ENCODE data around the gene HOXD13.

HOXD13 gene

GRCh38 chr2:176091329-176092258, 927 bp upstream of the HOXD13 start:
- Histone ChIP-seq H3K36me3 (ENCODE audit: control insufficient read depth, insufficient read depth, low read length) (no peaks in the 10 kb centered on the region), H3K27me3 (replicated peaks; ENCODE audit: control insufficient read depth, insufficient read depth, low read length) (peaks cover 3% of the 10 kb centered on the region), H3K4me3 (replicated peaks; ENCODE audit: low read depth, low read length) (no peak overlapping the region)
- TF ChIP-seq CTCF (IDR thresholded peaks at IDR 0.05; ENCODE audit: insufficient read depth, low read length, poor library complexity, severe bottlenecking) = no peak
- no peak for DNase-seq (ENCODE audit: extremely low read depth, insufficient read length)

DNA sequence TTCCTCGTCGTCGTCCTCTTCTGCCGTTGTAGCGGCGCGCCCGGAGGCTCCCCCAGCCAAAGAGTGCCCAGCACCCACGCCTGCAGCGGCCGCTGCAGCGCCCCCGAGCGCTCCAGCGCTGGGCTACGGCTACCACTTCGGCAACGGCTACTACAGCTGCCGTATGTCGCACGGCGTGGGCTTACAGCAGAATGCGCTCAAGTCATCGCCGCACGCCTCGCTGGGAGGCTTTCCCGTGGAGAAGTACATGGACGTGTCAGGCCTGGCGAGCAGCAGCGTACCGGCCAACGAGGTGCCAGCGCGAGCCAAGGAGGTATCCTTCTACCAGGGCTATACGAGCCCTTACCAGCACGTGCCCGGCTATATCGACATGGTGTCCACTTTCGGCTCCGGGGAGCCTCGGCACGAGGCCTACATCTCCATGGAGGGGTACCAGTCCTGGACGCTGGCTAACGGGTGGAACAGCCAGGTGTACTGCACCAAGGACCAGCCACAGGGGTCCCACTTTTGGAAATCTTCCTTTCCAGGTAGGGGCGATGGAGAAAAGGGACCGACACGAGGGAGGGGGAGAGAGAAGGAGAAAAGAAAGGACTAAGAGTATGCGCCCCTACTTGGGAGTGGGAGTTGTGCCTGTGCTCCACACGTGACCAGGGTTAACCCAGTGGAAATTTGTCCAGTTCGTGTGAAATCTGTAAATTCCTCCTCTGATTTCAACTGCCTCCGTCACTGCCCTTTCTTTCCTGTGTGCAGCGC, 800 bp downstream of the HOXD13 start:
- TF ChIP-seq CTCF (IDR thresholded peaks at IDR 0.05; ENCODE audit: insufficient read depth, low read length, poor library complexity, severe bottlenecking) = no peak
- no peaks in the 10 kb centered on the region for H3K36me3 ChIP-seq (ENCODE audit: control insufficient read depth, insufficient read depth, low read length)
- H3K27me3 ChIP-seq (replicated peaks; ENCODE audit: control insufficient read depth, insufficient read depth, low read length) = peaks cover 1% of the 10 kb centered on the region; the same call in 1 of the 2 replicates
- no peak overlapping the region for H3K4me3 ChIP-seq (replicated peaks; ENCODE audit: low read depth, low read length)
- no peak for DNase-seq (ENCODE audit: extremely low read depth, insufficient read length)

DNA sequence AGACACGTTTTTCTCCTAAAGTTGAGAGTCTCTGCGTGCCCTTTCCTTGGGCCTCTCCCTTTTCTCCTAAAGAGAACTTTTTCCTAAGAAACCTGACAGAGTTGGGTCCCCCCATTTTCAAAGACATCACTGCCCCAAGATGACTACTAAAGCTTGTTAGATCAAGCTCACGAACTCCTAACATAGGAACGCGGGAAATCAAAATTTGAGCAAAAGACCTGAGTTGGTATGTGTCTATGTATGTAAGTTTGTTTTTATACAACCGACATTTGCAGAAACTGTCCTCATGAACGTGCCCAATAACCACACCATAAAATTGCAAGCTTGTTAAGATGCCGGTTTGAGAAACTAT, 1.4 kb downstream of the HOXD13 start:
- Histone ChIP-seq H3K36me3 (ENCODE audit: control insufficient read depth, insufficient read depth, low read length) (no peaks in the 10 kb centered on the region), H3K4me3 (replicated peaks; ENCODE audit: low read depth, low read length) (no peak overlapping the region), H3K27me3 (replicated peaks; ENCODE audit: control insufficient read depth, insufficient read depth, low read length) (peaks cover 1% of the 10 kb centered on the region; the same call in 1 of the 2 replicates)
- no peak for TF ChIP-seq CTCF (IDR thresholded peaks at IDR 0.05; ENCODE audit: insufficient read depth, low read length, poor library complexity, severe bottlenecking)
- no peak for DNase-seq (ENCODE audit: extremely low read depth, insufficient read length)

DNA sequence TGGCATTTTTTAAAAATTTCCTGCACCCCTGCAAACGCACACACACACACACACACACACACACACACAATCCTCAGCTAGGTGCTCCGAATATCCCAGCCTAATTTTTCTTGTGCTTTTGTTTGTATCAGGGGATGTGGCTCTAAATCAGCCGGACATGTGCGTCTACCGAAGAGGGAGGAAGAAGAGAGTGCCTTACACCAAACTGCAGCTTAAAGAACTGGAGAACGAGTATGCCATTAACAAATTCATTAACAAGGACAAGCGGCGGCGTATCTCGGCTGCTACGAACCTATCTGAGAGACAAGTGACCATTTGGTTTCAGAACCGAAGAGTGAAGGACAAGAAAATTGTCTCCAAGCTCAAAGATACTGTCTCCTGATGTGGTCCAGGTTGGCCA, 1.8 kb downstream of the HOXD13 start:
- DNase-seq (ENCODE audit: extremely low read depth, insufficient read length) = no peak
- Histone ChIP-seq H3K4me3 (replicated peaks; ENCODE audit: low read depth, low read length) (no peak overlapping the region), H3K27me3 (replicated peaks; ENCODE audit: control insufficient read depth, insufficient read depth, low read length) (peaks cover 1% of the 10 kb centered on the region; the same call in 1 of the 2 replicates), H3K36me3 (ENCODE audit: control insufficient read depth, insufficient read depth, low read length) (no peaks in the 10 kb centered on the region)
- no peak for TF ChIP-seq CTCF (IDR thresholded peaks at IDR 0.05; ENCODE audit: insufficient read depth, low read length, poor library complexity, severe bottlenecking)

DNA sequence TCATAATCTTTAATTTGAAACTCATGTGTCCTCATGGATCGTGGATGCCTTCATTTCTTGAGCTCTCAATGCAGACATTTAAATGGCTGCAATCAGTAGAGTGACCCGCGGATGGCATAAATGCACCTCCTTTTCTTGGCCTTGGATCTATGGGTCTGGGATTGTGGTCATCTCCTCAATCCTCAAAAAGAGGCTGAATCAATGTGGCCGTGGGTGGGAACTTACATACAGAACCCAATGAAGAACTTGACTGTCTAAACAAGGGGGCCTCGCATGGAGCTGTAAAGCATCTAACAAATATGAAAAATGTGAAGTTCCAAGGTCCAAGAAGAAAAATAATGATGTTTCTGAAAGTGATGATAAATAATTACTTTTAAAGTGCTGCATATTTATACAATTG, 2.9 kb downstream of the HOXD13 start:
- TF ChIP-seq CTCF (IDR thresholded peaks at IDR 0.05; ENCODE audit: insufficient read depth, low read length, poor library complexity, severe bottlenecking) = no peak
- no peak for DNase-seq (ENCODE audit: extremely low read depth, insufficient read length)
- Histone ChIP-seq H3K36me3 (ENCODE audit: control insufficient read depth, insufficient read depth, low read length) (no peaks in the 10 kb centered on the region), H3K4me3 (replicated peaks; ENCODE audit: low read depth, low read length) (no peak overlapping the region), H3K27me3 (replicated peaks; ENCODE audit: control insufficient read depth, insufficient read depth, low read length) (peaks cover 1% of the 10 kb centered on the region; the same call in 1 of the 2 replicates)

Data from GM06990 (cell line).